CD14-positive monocyte (primary cell): ENCODE measurements around the gene TCF4. TPM values are rescaled to one million over a fixed set of nuclear protein-coding genes. Genes with fewer than 3 reads are reported as not detected.

Experiments used
- DNase-seq, 3 donors: peaks; one replicate each; pipeline ENCODE4 v3.0.0-alpha.2; 2011 to 2022
- H2AFZ ChIP-seq: 2 replicates; pipeline ENCODE4 v1.6.0; 2012; ENCODE audit warnings: mild to moderate bottlenecking, low read depth, low read length, inconsistent platforms; ENCODE audit not compliant: insufficient read depth, poor library complexity, severe bottlenecking
- H3K27ac ChIP-seq, 2 donors: 1 replicate in 1 of 2; 2 replicates in 1 of 2; pipeline ENCODE4 v1.5.1; 2012 to 2013; ENCODE audit warnings: low read length in 2 of 2, control low read depth in 1 of 2, inconsistent platforms in 1 of 2, low read depth in 1 of 2, mild to moderate bottlenecking in 1 of 2
- H3K27me3 ChIP-seq, 2 donors: one replicate each; pipeline versions ENCODE4 v1.6.0 to v1.6.1; 2011 to 2013; ENCODE audit warnings: low read length in 2 of 2; ENCODE audit not compliant: control insufficient read depth in 2 of 2, insufficient read depth in 2 of 2
- H3K36me3 ChIP-seq, 2 donors: replicated peaks in 1 of 2; 1 replicate in 1 of 2; 2 replicates in 1 of 2; pipeline versions ENCODE4 v1.5.1 to v1.6.1; 2012 to 2013; ENCODE audit warnings: low read length in 2 of 2, control low read depth in 1 of 2, inconsistent platforms in 1 of 2, mild to moderate bottlenecking in 1 of 2; ENCODE audit not compliant: insufficient read depth in 2 of 2, control insufficient read depth in 1 of 2
- H3K4me1 ChIP-seq, 2 donors: 1 replicate in 1 of 2; 2 replicates in 1 of 2; pipeline versions ENCODE4 v1.5.1 to v1.6.1; 2012 to 2013; ENCODE audit warnings: low read length in 2 of 2, control low read depth in 1 of 2, inconsistent platforms in 1 of 2, mild to moderate bottlenecking in 1 of 2, moderate library complexity in 1 of 2; ENCODE audit not compliant: insufficient read depth in 2 of 2, control insufficient read depth in 1 of 2
- H3K4me2 ChIP-seq: replicated peaks from 2 replicates; pipeline ENCODE3; 2012; ENCODE audit warnings: low read length, moderate library complexity, mild to moderate bottlenecking; ENCODE audit not compliant: poor library complexity, severe bottlenecking; ENCODE audit errors: extremely low read depth
- H3K4me3 ChIP-seq, 3 experiments: fragments of 200-600 bp in 1 of 3; sonication (generic) in 1 of 3; replicated peaks in 1 of 3; 1 replicate in 2 of 3; 2 replicates in 1 of 3; pipeline ENCODE4 v1.5.1; 2011 to 2013; ENCODE audit warnings: low read length in 3 of 3, mild to moderate bottlenecking in 3 of 3, control low read depth in 2 of 3, low read depth in 2 of 3, inconsistent platforms in 1 of 3, moderate library complexity in 1 of 3
- H3K79me2 ChIP-seq: 2 replicates; pipeline ENCODE4 v1.6.0; 2012; ENCODE audit warnings: mild to moderate bottlenecking, control low read depth, inconsistent platforms, low read length, moderate library complexity; ENCODE audit not compliant: insufficient read depth
- H3K9ac ChIP-seq: 2 replicates; pipeline ENCODE4 v1.6.0; 2017; ENCODE audit warnings: low read length, mild to moderate bottlenecking; ENCODE audit not compliant: insufficient read depth, poor library complexity, severe bottlenecking
- H3K9me3 ChIP-seq, 2 donors: replicated peaks in 1 of 2; 1 replicate in 1 of 2; 2 replicates in 1 of 2; pipeline versions ENCODE4 v1.5.1 to v1.6.1; 2012 to 2013; ENCODE audit warnings: low read length in 2 of 2, control low read depth in 1 of 2; ENCODE audit not compliant: control insufficient read depth in 1 of 2, insufficient read depth in 1 of 2
- H4K20me1 ChIP-seq: 2 replicates; pipeline ENCODE4 v1.6.0; 2012; ENCODE audit warnings: mild to moderate bottlenecking, low read length, control low read depth, moderate library complexity; ENCODE audit not compliant: insufficient read depth
- H3K27ac Mint-ChIP-seq, 7 donors: one replicate each; pipeline ENCODE4 v1.8.0; 2020; ENCODE audit warnings: mild to moderate bottlenecking in 7 of 7, mixed read lengths in 7 of 7, moderate library complexity in 6 of 7, inconsistent platforms in 2 of 7
- H3K27me3 Mint-ChIP-seq, 3 donors: one replicate each; pipeline ENCODE4 v1.8.0; 2021 to 2022; ENCODE audit warnings: low read depth in 3 of 3, mild to moderate bottlenecking in 3 of 3, mixed read lengths in 3 of 3, moderate library complexity in 3 of 3, inconsistent platforms in 1 of 3
- H3K36me3 Mint-ChIP-seq, 2 donors: one replicate each; pipeline ENCODE4 v1.8.0; 2020; ENCODE audit warnings: mixed read lengths in 2 of 2, inconsistent platforms in 1 of 2, mild to moderate bottlenecking in 1 of 2
- H3K4me1 Mint-ChIP-seq: one replicate; pipeline ENCODE4 v1.8.0; 2020; ENCODE audit warnings: mild to moderate bottlenecking, mixed read lengths
- H3K4me3 Mint-ChIP-seq, 2 donors: one replicate each; pipeline ENCODE4 v1.8.0; 2020; ENCODE audit warnings: mild to moderate bottlenecking in 2 of 2, mixed read lengths in 2 of 2, moderate library complexity in 1 of 2
- H3K9me3 Mint-ChIP-seq, 7 donors: one replicate each; pipeline ENCODE4 v1.8.0; 2020 to 2022; ENCODE audit warnings: mixed read lengths in 7 of 7, mild to moderate bottlenecking in 6 of 7, moderate library complexity in 6 of 7, inconsistent platforms in 2 of 7
- CTCF ChIP-seq: fragments of 200-600 bp; IDR thresholded peaks from one replicate; pipeline ENCODE4 v1.8.0; 2022; ENCODE audit warnings: antibody characterized with exemption, mild to moderate bottlenecking
- WGBS: methylation state at CpG from one replicate; pipeline ENCODE4 v1.1.5; 2013; ENCODE audit warnings: missing lambda C conversion rate; ENCODE audit not compliant: insufficient coverage; 5-methylcytosine and 5-hydroxymethylcytosine counted together
- intact Hi-C, 2 donors: fragments of 100-400 bp; cut with micrococcal nuclease; formaldehyde crosslinking; loops; one replicate each; pipeline versions ENCODE4 v1.15.0 to v1.15.1; 2023
- polyA plus RNA-seq, 3 donors: library from polyadenylated mRNA; depleted of rRNA in 1 of 3; unstranded in 2 of 3; stranded (reverse) in 1 of 3; fragments of 300-500 nt in 2 of 3; fragments of >200 nt in 1 of 3; fragmentation: Illumina TruSeq in 2 of 3; gene quantifications; 1 replicate in 2 of 3; 2 replicates in 1 of 3; pipeline ENCODE4 v1.2.3, GENCODE V29; 2012 to 2021

TCF4 gene
- polyA plus RNA-seq, 3 donors: 5.9 to 12.9 (median 10.7) TPM

- no peak overlapping the region for H3K4me3 Mint-ChIP-seq
- no peaks in the 10 kb centered on the region for H3K27me3 Mint-ChIP-seq
- Histone ChIP-seq H3K79me2 (no peaks in the 10 kb centered on the region), H3K27ac (no peak overlapping the region), H3K4me3 (no peak overlapping the region), H3K27me3 (no peaks in the 10 kb centered on the region), H2AFZ (no peak overlapping the region), H4K20me1 (no peaks in the 10 kb centered on the region), H3K4me2 (no peak overlapping the region), H3K9ac (no peak overlapping the region), H3K36me3 (peaks cover 0 to 7% of the 10 kb centered on the region in 2 donors), H3K9me3 (no peaks in the 10 kb centered on the region), H3K4me1 (peaks cover 0 to 5% of the 10 kb centered on the region in 2 donors)
- no peak for DNase-seq
- peaks cover 5 to 15% of the 10 kb centered on the region in 2 donors for H3K36me3 Mint-ChIP-seq
- TF ChIP-seq CTCF: no peak
- intact Hi-C loops: no loop called here
- WGBS: no CpG with 5 or more reads among the region's 2 CpGs
- peaks cover 10% of the 10 kb centered on the region for H3K4me1 Mint-ChIP-seq
- no peaks in the 10 kb centered on the region for H3K9me3 Mint-ChIP-seq
- H3K27ac Mint-ChIP-seq: no peak overlapping the region
These were observed 335.1 kb downstream of the TCF4 start for GRCh38 chr18:55252901-55253300.

- Mint-ChIP-seq H3K9me3 (no peaks in the 10 kb centered on the region), H3K36me3 (peaks cover 5 to 18% of the 10 kb centered on the region in 2 donors), H3K4me3 (no peak overlapping the region), H3K27me3 (no peaks in the 10 kb centered on the region), H3K27ac (no peak overlapping the region), H3K4me1 (peaks cover 10% of the 10 kb centered on the region)
- no peaks in the 10 kb centered on the region for H3K9me3 ChIP-seq
- H3K79me2 ChIP-seq: no peaks in the 10 kb centered on the region
- H3K4me1 ChIP-seq: peaks cover 0 to 5% of the 10 kb centered on the region in 2 donors
- no peaks in the 10 kb centered on the region for H4K20me1 ChIP-seq
- WGBS: no CpG with 5 or more reads among the region's 7 CpGs
- peaks cover 0 to 7% of the 10 kb centered on the region in 2 donors for H3K36me3 ChIP-seq
- no peak overlapping the region for H3K27ac ChIP-seq
- no peak overlapping the region for H3K9ac ChIP-seq
- H3K27me3 ChIP-seq: no peaks in the 10 kb centered on the region
- no peak overlapping the region for H3K4me3 ChIP-seq
- intact Hi-C loops: no loop called here
- no peak for DNase-seq
- H2AFZ ChIP-seq: no peak overlapping the region
- TF ChIP-seq CTCF: no peak
- H3K4me2 ChIP-seq: no peak overlapping the region
These were observed 335.8 kb downstream of the TCF4 start for GRCh38 chr18:55252053-55252675.
